Gastroesophageal sphincter (tissue), 4 donors: Measurements from ENCODE around the gene CHRNB2. TPM values are rescaled to one million over a fixed set of nuclear protein-coding genes. Genes with fewer than 3 reads are reported as not detected.

ENCODE experiments used
- ATAC-seq: fragments of 150-250 bp; one replicate; pipeline ENCODE4 v1.9.1; 2016; ENCODE audit warnings: mild to moderate bottlenecking, moderate library complexity
- H3K27ac ChIP-seq, 4 donors: fragments of 200-600 bp; sonication (generic) in 3 of 4; 1 replicate in 3 of 4; 2 replicates in 1 of 4; pipeline ENCODE4 v1.5.1; 2016 to 2019
- H3K27me3 ChIP-seq: fragments of 200-600 bp; sonication (generic); one replicate; pipeline ENCODE4 v1.5.1; 2019
- H3K36me3 ChIP-seq, 2 donors: fragments of 200-600 bp; sonication (generic); one replicate each; pipeline ENCODE4 v1.5.1; 2019; ENCODE audit warnings: control low read depth in 1 of 2
- H3K4me1 ChIP-seq, 3 donors: fragments of 200-600 bp; sonication (generic); 1 replicate in 2 of 3; 2 replicates in 1 of 3; pipeline ENCODE4 v1.5.1; 2016 to 2019; ENCODE audit warnings: control low read depth in 2 of 3
- H3K4me3 ChIP-seq, 2 donors: fragments of 200-600 bp; sonication (generic); one replicate each; pipeline ENCODE4 v1.5.1; 2019; ENCODE audit warnings: mild to moderate bottlenecking in 1 of 2, moderate library complexity in 1 of 2
- H3K9me3 ChIP-seq, 3 donors: fragments of 200-600 bp; sonication (generic); one replicate each; pipeline ENCODE4 v1.5.1; 2017 to 2019; ENCODE audit warnings: control low read depth in 2 of 3
- CTCF ChIP-seq, 4 experiments: fragments of 200-600 bp in 2 of 4; fragments of 450-650 bp in 2 of 4; sonication (generic) in 1 of 4; IDR thresholded peaks; one replicate each; pipeline ENCODE4 v1.5.1; 2017 to 2019; ENCODE audit warnings: antibody characterized with exemption in 4 of 4, mild to moderate bottlenecking in 2 of 4, moderate library complexity in 2 of 4
- EP300 ChIP-seq: sonication (generic); formaldehyde crosslinking; IDR thresholded peaks from one replicate; pipeline ENCODE4 v1.6.1; 2017; ENCODE audit warnings: antibody characterized with exemption, mild to moderate bottlenecking
- POLR2A ChIP-seq, 2 donors: fragments of 450-650 bp; IDR thresholded peaks; one replicate each; pipeline ENCODE4 v1.6.1; 2017; ENCODE audit warnings: antibody characterized with exemption in 2 of 2, mild to moderate bottlenecking in 2 of 2, moderate library complexity in 1 of 2
- POLR2AphosphoS5 ChIP-seq: sonication (generic); formaldehyde crosslinking; IDR thresholded peaks from one replicate; pipeline ENCODE4 v1.6.1; 2017; ENCODE audit warnings: antibody characterized with exemption
- WGBS, 2 donors: methylation state at CpG; one replicate each; pipeline ENCODE4 v1.1.5; 2018; ENCODE audit warnings: low coverage in 1 of 2; 5-methylcytosine and 5-hydroxymethylcytosine counted together
- total RNA-seq, 4 donors: library from RNA; depleted of rRNA; stranded (reverse); fragments of >200 nt; gene quantifications; one replicate each; pipeline ENCODE4 v1.1.0, GENCODE V29; 2016

CHRNB2 gene
- total RNA-seq, 4 donors from 2014 or later, result 0.08 to 0.45 (median 0.13) TPM; not detected in 1

GRCh38 chr1:154619181-154619948 lies 51.8 kb downstream of the CHRNB2 start:
- H3K27me3 ChIP-seq, result no peaks in the 10 kb centered on the region
- H3K9me3 ChIP-seq, result no peaks in the 10 kb centered on the region
- H3K4me1 ChIP-seq, result peaks cover 0 to 32% (median 0%) of the 10 kb centered on the region in 3 donors
- ATAC-seq, result no peak
- TF ChIP-seq POLR2AphosphoS5, result no peak
- TF ChIP-seq CTCF (IDR thresholded peaks at IDR 0.05), result no peak
- TF ChIP-seq EP300, result no peak
- TF ChIP-seq POLR2A (IDR thresholded peaks at IDR 0.05), result no peak
- no peak overlapping the region for H3K4me3 ChIP-seq
- no peak overlapping the region for H3K27ac ChIP-seq
- 77 to 89% methylated on average over 5 of the region's 5 CpGs for WGBS, 2 donors
- H3K36me3 ChIP-seq, result peaks cover 0 to 19% of the 10 kb centered on the region in 2 donors

GRCh38 chr1:154620751-154621150 lies 53.2 kb downstream of the CHRNB2 start:
- ATAC-seq, result no peak
- no peak overlapping the region for H3K4me3 ChIP-seq
- 53 to 66% methylated on average over 3 of the region's 3 CpGs for WGBS, 2 donors

GRCh38 chr1:154621875-154622274 lies 54.3 kb downstream of the CHRNB2 start:
- Histone ChIP-seq H3K36me3 (peaks cover 0 to 21% of the 10 kb centered on the region in 2 donors), H3K27ac (peak overlapping the region in 1 of 4 donors; percentile 27), H3K27me3 (no peaks in the 10 kb centered on the region), H3K9me3 (no peaks in the 10 kb centered on the region), H3K4me1 (peaks cover 0 to 50% (median 7%) of the 10 kb centered on the region in 3 donors), H3K4me3 (no peak overlapping the region)
- WGBS, 2 donors, result 78 to 80% methylated on average over 2 to 4 of the region's 5 CpGs
- no peak for ATAC-seq
- TF ChIP-seq POLR2AphosphoS5 (no peak), CTCF (IDR thresholded peaks at IDR 0.05) (no peak), POLR2A (IDR thresholded peaks at IDR 0.05) (no peak), EP300 (no peak)

More at GRCh38 chr1:154620751-154621150, 53.2 kb downstream of the CHRNB2 start:
- Histone ChIP-seq H3K36me3 (peaks cover 0 to 21% of the 10 kb centered on the region in 2 donors), H3K27me3 (no peaks in the 10 kb centered on the region), H3K4me1 (peaks cover 0 to 39% (median 0%) of the 10 kb centered on the region in 3 donors), H3K9me3 (no peaks in the 10 kb centered on the region), H3K27ac (no peak overlapping the region)
- TF ChIP-seq EP300 (no peak), POLR2A (IDR thresholded peaks at IDR 0.05) (no peak), POLR2AphosphoS5 (no peak), CTCF (IDR thresholded peaks at IDR 0.05) (no peak)

- Histone ChIP-seq H3K9me3 (no peaks in the 10 kb centered on the region), H3K36me3 (peaks cover 0 to 21% of the 10 kb centered on the region in 2 donors), H3K27me3 (no peaks in the 10 kb centered on the region), H3K4me3 (no peak overlapping the region), H3K27ac (no peak overlapping the region), H3K4me1 (peaks cover 0 to 54% (median 7%) of the 10 kb centered on the region in 3 donors)
- ATAC-seq, result no peak
- no peak for TF ChIP-seq POLR2A (IDR thresholded peaks at IDR 0.05)
- no peak for TF ChIP-seq EP300
- TF ChIP-seq POLR2AphosphoS5, result no peak
- TF ChIP-seq CTCF (IDR thresholded peaks at IDR 0.05), result no peak
Observed at GRCh38 chr1:154622503-154623039, 55.0 kb downstream of the CHRNB2 start.

GRCh38 chr1:154623358-154623757 lies 55.8 kb downstream of the CHRNB2 start:
- Histone ChIP-seq H3K4me1 (peaks cover 0 to 55% (median 7%) of the 10 kb centered on the region in 3 donors), H3K27ac (no peak overlapping the region), H3K4me3 (no peak overlapping the region), H3K9me3 (no peaks in the 10 kb centered on the region), H3K36me3 (peaks cover 0 to 21% of the 10 kb centered on the region in 2 donors), H3K27me3 (no peaks in the 10 kb centered on the region)
- ATAC-seq, result no peak
- no peak for TF ChIP-seq CTCF (IDR thresholded peaks at IDR 0.05)
- TF ChIP-seq EP300, result no peak
- TF ChIP-seq POLR2A (IDR thresholded peaks at IDR 0.05), result no peak
- no peak for TF ChIP-seq POLR2AphosphoS5
- WGBS, 2 donors, result 89 to 100% methylated on average over 2 to 3 of the region's 3 CpGs
